IMR-90 (cell line): ENCODE measurements around the gene ASPA. TPM values are rescaled to one million over a fixed set of nuclear protein-coding genes. Genes with fewer than 3 reads are reported as not detected.

ENCODE experiments used
- ATAC-seq: fragments of 200-7000 bp; cut with Tn5 transposase; 2 replicates; pipeline ENCODE4 v1.9.1; 2020; ENCODE audit warnings: low read depth, mild to moderate bottlenecking, moderate library complexity
- BruUV-seq: library from RNA; stranded (reverse); fragments of 400-500 nt; replicated peaks from 2 replicates; lab custom pipeline; 2021; lab: Mats Ljungman, UMichigan
- CTCF ChIA-PET: fragments of 300-600 bp; formaldehyde crosslinking; extraction: SDS; loops from one replicate; lab custom pipeline; 2021; ENCODE audit warnings: antibody characterized with exemption; lab: Yijun Ruan, JAX
- POLR2A ChIA-PET: fragments of 300-600 bp; sonication (Branson Sonifier 250); formaldehyde crosslinking; loops from one replicate; lab custom pipeline; 2022; ENCODE audit warnings: antibody characterized with exemption; ENCODE audit not compliant: unreplicated experiment; lab: Charles Lee
- DNase-seq: peaks from one replicate; pipeline ENCODE4 v3.0.0; 2013
- H2AFZ ChIP-seq: replicated peaks from 2 replicates; pipeline ENCODE3; 2013; ENCODE audit warnings: low read length, mild to moderate bottlenecking; ENCODE audit not compliant: poor library complexity
- H2AK5ac ChIP-seq: 2 replicates; pipeline ENCODE4 v1.6.1; 2013; ENCODE audit warnings: low read depth, low read length, inconsistent platforms
- H2AK9ac ChIP-seq: replicated peaks from 2 replicates; pipeline ENCODE3; 2013; ENCODE audit warnings: mild to moderate bottlenecking, low read depth, low read length, moderate library complexity; ENCODE audit not compliant: poor library complexity
- H2BK120ac ChIP-seq: 2 replicates; pipeline ENCODE4 v1.6.1; 2013; ENCODE audit warnings: low read depth, low read length, inconsistent platforms
- H2BK15ac ChIP-seq: 3 replicates; pipeline ENCODE4 v1.6.1; 2013; ENCODE audit warnings: low read depth, low read length, inconsistent platforms
- H2BK20ac ChIP-seq: 2 replicates; pipeline ENCODE4 v1.6.1; 2013; ENCODE audit warnings: low read depth, mild to moderate bottlenecking, inconsistent platforms, low read length, moderate library complexity
- H2BK5ac ChIP-seq: 2 replicates; pipeline ENCODE4 v1.6.1; 2013; ENCODE audit warnings: mild to moderate bottlenecking, low read depth, low read length, inconsistent platforms; ENCODE audit not compliant: poor library complexity, severe bottlenecking
- H3K14ac ChIP-seq: replicated peaks from 2 replicates; pipeline ENCODE4 v1.6.1; 2013; ENCODE audit warnings: low read depth, low read length, inconsistent platforms
- H3K18ac ChIP-seq: 2 replicates; pipeline ENCODE4 v1.6.1; 2013; ENCODE audit warnings: low read depth, low read length, control low read depth
- H3K23ac ChIP-seq: 2 replicates; pipeline ENCODE4 v1.6.1; 2013; ENCODE audit warnings: low read depth, low read length, inconsistent platforms
- H3K27ac ChIP-seq: 2 replicates; pipeline ENCODE4 v1.5.1; 2013; ENCODE audit warnings: mild to moderate bottlenecking, control low read depth, low read length; ENCODE audit not compliant: insufficient read depth
- H3K27me3 ChIP-seq: 2 replicates; pipeline ENCODE4 v1.6.1; 2013; ENCODE audit warnings: low read length; ENCODE audit not compliant: control insufficient read depth, insufficient read depth
- H3K36me3 ChIP-seq: 2 replicates; pipeline ENCODE4 v1.6.1; 2013; ENCODE audit warnings: low read length, mixed read lengths; ENCODE audit not compliant: control insufficient read depth, insufficient read depth
- H3K4ac ChIP-seq: 2 replicates; pipeline ENCODE4 v1.6.1; 2013; ENCODE audit warnings: low read depth, low read length, inconsistent platforms
- H3K4me1 ChIP-seq: 2 replicates; pipeline ENCODE4 v1.6.1; 2013; ENCODE audit warnings: low read length, mixed read lengths; ENCODE audit not compliant: control insufficient read depth, insufficient read depth
- H3K4me2 ChIP-seq: 2 replicates; pipeline ENCODE4 v1.6.1; 2013; ENCODE audit warnings: low read depth, mild to moderate bottlenecking, control low read depth, low read length, moderate library complexity
- H3K4me3 ChIP-seq: 2 replicates; pipeline ENCODE4 v1.5.1; 2013; ENCODE audit warnings: low read depth, mild to moderate bottlenecking, control low read depth, low read length, moderate library complexity; ENCODE audit not compliant: insufficient read depth
- H3K56ac ChIP-seq: 2 replicates; pipeline ENCODE4 v1.6.1; 2013; ENCODE audit warnings: low read length, inconsistent platforms; ENCODE audit not compliant: insufficient read depth; ENCODE audit errors: extremely low read depth
- H3K79me1 ChIP-seq, 2 experiments: 2 replicates each; pipeline ENCODE4 v1.6.1; 2013; ENCODE audit warnings: low read length in 2 of 2, inconsistent platforms in 1 of 2, low read depth in 1 of 2
- H3K9ac ChIP-seq: 2 replicates; pipeline ENCODE4 v1.6.1; 2013; ENCODE audit warnings: low read depth, low read length, control low read depth
- H3K9me1 ChIP-seq: 2 replicates; pipeline ENCODE4 v1.6.1; 2013; ENCODE audit warnings: low read length, inconsistent platforms; ENCODE audit not compliant: insufficient read depth
- H3K9me3 ChIP-seq: 2 replicates; pipeline ENCODE4 v1.6.1; 2013; ENCODE audit warnings: low read length; ENCODE audit not compliant: control insufficient read depth, insufficient read depth
- H4K20me1 ChIP-seq: 2 replicates; pipeline ENCODE4 v1.6.1; 2013; ENCODE audit warnings: low read length, inconsistent platforms; ENCODE audit not compliant: insufficient read depth
- H4K5ac ChIP-seq: 2 replicates; pipeline ENCODE4 v1.6.1; 2013; ENCODE audit warnings: mild to moderate bottlenecking, low read depth, low read length, control low read depth
- H4K8ac ChIP-seq, 2 experiments: 2 replicates each; pipeline ENCODE4 v1.6.1; 2013; ENCODE audit warnings: low read depth in 2 of 2, low read length in 2 of 2, control low read depth in 1 of 2, inconsistent platforms in 1 of 2
- H4K91ac ChIP-seq: 2 replicates; pipeline ENCODE4 v1.6.1; 2013; ENCODE audit warnings: low read depth, low read length, inconsistent platforms; ENCODE audit not compliant: insufficient read depth
- FOS ChIP-seq: fragments of 150-350 bp; IDR thresholded peaks from 2 replicates; pipeline ENCODE4 v1.6.1; 2016; ENCODE audit warnings: low read depth, low read length
- MAZ ChIP-seq: IDR thresholded peaks from 2 replicates; pipeline ENCODE4 v1.6.1; 2012; ENCODE audit warnings: low read depth, mild to moderate bottlenecking, low read length, improper control_type of control experiment, moderate library complexity, borderline replicate concordance
- POLR2A ChIP-seq: IDR thresholded peaks from 2 replicates; pipeline ENCODE4 v1.6.1; 2012; ENCODE audit warnings: mild to moderate bottlenecking, low read depth, low read length
- RAD21 ChIP-seq: IDR thresholded peaks from 2 replicates; pipeline ENCODE4 v1.6.1; 2012; ENCODE audit warnings: low read length, improper control_type of control experiment
- RCOR1 ChIP-seq: IDR thresholded peaks from 2 replicates; pipeline ENCODE4 v1.6.1; 2012; ENCODE audit warnings: mild to moderate bottlenecking, low read length, improper control_type of control experiment; ENCODE audit not compliant: insufficient replicate concordance
- WGBS, 2 experiments: methylation state at CpG; one replicate each; pipeline versions ENCODE4 v1.1.5 to v1.1.7; 2013; ENCODE audit warnings: missing lambda C conversion rate in 2 of 2; ENCODE audit not compliant: insufficient read length in 1 of 2; ENCODE audit errors: extremely low coverage in 2 of 2; 5-methylcytosine and 5-hydroxymethylcytosine counted together
- dilution Hi-C: fragments of 300-500 bp; cut with HindIII; formaldehyde crosslinking; loops from one replicate; pipeline ENCODE4 v1.14.3; 2018; ENCODE audit warnings: low sequenced_read_pairs; ENCODE audit not compliant: unreplicated experiment
- in situ Hi-C: fragments of 300-500 bp; cut with MboI; formaldehyde crosslinking; loops from 3 replicates; pipeline ENCODE4 v1.14.3; 2019; ENCODE audit warnings: low sequenced_read_pairs, inconsistent platforms, mixed read lengths
- intact Hi-C: fragments of 100-400 bp; cut with micrococcal nuclease; formaldehyde crosslinking; loops from 2 replicates; pipeline ENCODE4 v1.10.0; 2022
- polyA plus RNA-seq, 3 experiments: library from polyadenylated mRNA; depleted of rRNA; stranded (reverse); fragments of >200 nt; gene quantifications; 2 replicates each; pipeline ENCODE4 v1.2.3, GENCODE V29; 2012; ENCODE audit warnings: low replicate concordance in 1 of 3
- total RNA-seq: library from RNA; depleted of rRNA; stranded (reverse); fragments of >200 nt; gene quantifications from 2 replicates; pipeline ENCODE4 v1.2.3, GENCODE V29; 2012; rRNA removed
- TF ChIP-seq, protein P1 (sequence below): fragments of 150-350 bp; IDR thresholded peaks from 2 replicates; pipeline ENCODE4 v1.6.1; 2017; ENCODE audit warnings: mild to moderate bottlenecking, antibody characterized with exemption, low read length, low read depth

ASPA gene
- total and polyA plus RNA-seq, 2 of the 4 experiments (the other 2 are of a cell fraction), result 0.02 TPM; not detected in 1

DNA sequence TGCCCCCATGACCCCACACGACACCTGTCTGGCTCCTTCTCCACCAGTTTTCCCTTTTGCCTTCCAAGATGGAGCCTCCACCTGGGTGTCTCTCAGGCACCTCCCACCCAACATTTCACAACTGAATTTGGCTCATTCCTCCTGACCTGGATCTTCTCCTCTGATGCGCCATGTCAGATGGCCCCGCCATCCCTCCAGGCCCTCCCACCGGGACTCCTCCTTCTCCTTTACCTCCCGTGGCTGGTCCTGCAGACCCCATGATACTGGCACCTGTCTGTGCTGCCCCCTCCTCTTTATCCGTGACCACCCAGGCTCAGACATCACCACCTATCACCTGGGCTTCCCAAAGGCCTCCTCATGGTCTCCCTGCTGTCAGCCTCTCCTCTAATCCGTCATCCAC, 77.1 kb downstream of the ASPA start:
- no TSS peak for BruUV-seq
- WGBS, 2 experiments, result 79% methylated on average over 6 of the region's 7 CpGs; no CpG with 5 or more reads in 1 of the 2 experiments

More for the DNA sequence above, 77.1 kb downstream of the ASPA start:
- H2AK9ac ChIP-seq, result no peak overlapping the region
- H2AFZ ChIP-seq, result no peak overlapping the region
- H3K23ac ChIP-seq, result no peak overlapping the region
- intact Hi-C loops, result no loop called here
- H3K4me3 ChIP-seq, result no peak overlapping the region
- no peaks in the 10 kb centered on the region for H3K4me1 ChIP-seq
- no peak for TF ChIP-seq MAZ
- no peak for TF ChIP-seq POLR2A
- no peak for TF ChIP-seq FOS
- TF ChIP-seq, protein P1, sequence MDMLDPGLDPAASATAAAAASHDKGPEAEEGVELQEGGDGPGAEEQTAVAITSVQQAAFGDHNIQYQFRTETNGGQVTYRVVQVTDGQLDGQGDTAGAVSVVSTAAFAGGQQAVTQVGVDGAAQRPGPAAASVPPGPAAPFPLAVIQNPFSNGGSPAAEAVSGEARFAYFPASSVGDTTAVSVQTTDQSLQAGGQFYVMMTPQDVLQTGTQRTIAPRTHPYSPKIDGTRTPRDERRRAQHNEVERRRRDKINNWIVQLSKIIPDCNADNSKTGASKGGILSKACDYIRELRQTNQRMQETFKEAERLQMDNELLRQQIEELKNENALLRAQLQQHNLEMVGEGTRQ, result no peak
- no peak for TF ChIP-seq RAD21
- TF ChIP-seq RCOR1, result no peak
- H2BK5ac ChIP-seq, result no peak overlapping the region
- no peak overlapping the region for H2BK20ac ChIP-seq
- no peak overlapping the region for H3K56ac ChIP-seq
- H3K79me1 ChIP-seq, result no peaks in the 10 kb centered on the region
- no peak overlapping the region for H2BK15ac ChIP-seq
- H4K91ac ChIP-seq, result no peak overlapping the region
- H3K4ac ChIP-seq, result no peak overlapping the region
- H2BK120ac ChIP-seq, result no peak overlapping the region
- no peak overlapping the region for H3K4me2 ChIP-seq
- DNase-seq (no peak), ATAC-seq (no peak)
- H3K9me3 ChIP-seq, result no peaks in the 10 kb centered on the region
- no peaks in the 10 kb centered on the region for H3K36me3 ChIP-seq
- in situ Hi-C loops, result no loop called here
- dilution Hi-C loops, result no loop called here
- no peaks in the 10 kb centered on the region for H3K9me1 ChIP-seq
- H4K20me1 ChIP-seq, result no peaks in the 10 kb centered on the region
- H3K27me3 ChIP-seq, result peaks cover 2% of the 10 kb centered on the region; the same call in 1 of the 2 replicates
- H2AK5ac ChIP-seq, result no peak overlapping the region
- H3K14ac ChIP-seq, result no peak overlapping the region
- H4K5ac ChIP-seq, result no peak overlapping the region
- H3K27ac ChIP-seq, result no peak overlapping the region
- no peak overlapping the region for H3K9ac ChIP-seq
- ChIA-PET POLR2A (no interaction called here), CTCF (no interaction called here)
- no peak overlapping the region for H4K8ac ChIP-seq
- H3K18ac ChIP-seq, result no peak overlapping the region

Other genes starting within 250 kb of the ASPA start
- gene OR3A1, start 177.6 kb upstream of the ASPA start, total RNA-seq, result not detected in 2 replicates
- gene OR3A1, start 177.6 kb upstream of the ASPA start, polyA plus RNA-seq (2012; rRNA removed), result not detected in 2 replicates
- gene OR3A2, start 89.7 kb upstream of the ASPA start, total RNA-seq, result not detected in 2 replicates
- not detected in 2 replicates for gene OR3A2, start 89.7 kb upstream of the ASPA start, polyA plus RNA-seq (2012; rRNA removed)
- gene OR1E1, start 77.6 kb upstream of the ASPA start, total RNA-seq, result not detected in 2 replicates
- not detected in 2 replicates for gene OR1E1, start 77.6 kb upstream of the ASPA start, polyA plus RNA-seq (2012; rRNA removed)
- gene OR3A3, start 64.6 kb upstream of the ASPA start, total RNA-seq, result not detected in 2 replicates
- not detected in 2 replicates for gene OR3A3, start 64.6 kb upstream of the ASPA start, polyA plus RNA-seq (2012; rRNA removed)
- not detected in 2 replicates for gene OR1E2, start 42.2 kb upstream of the ASPA start, total RNA-seq
- gene OR1E2, start 42.2 kb upstream of the ASPA start, polyA plus RNA-seq (2012; rRNA removed), result not detected in 2 replicates
- gene SPATA22, start 4.2 kb upstream of the ASPA start, total RNA-seq, result 0.18 and 0.28 TPM in 2 replicates
- 0.23 and 0.29 TPM in 2 replicates for gene SPATA22, start 4.2 kb upstream of the ASPA start, polyA plus RNA-seq (2012; rRNA removed)
- gene TRPV3, start 81.8 kb downstream of the ASPA start, total RNA-seq, result under 0.01 and 0.18 TPM in 2 replicates
- 0.10 and 0.26 TPM in 2 replicates for gene TRPV3, start 81.8 kb downstream of the ASPA start, polyA plus RNA-seq (2012; rRNA removed)
- gene TRPV1, start 133.4 kb downstream of the ASPA start, total RNA-seq, result 0.28 and 0.54 TPM in 2 replicates
- 1.5 and 1.9 TPM in 2 replicates for gene TRPV1, start 133.4 kb downstream of the ASPA start, polyA plus RNA-seq (2012; rRNA removed)
- 12.8 and 14.3 TPM in 2 replicates for gene SHPK, start 160.3 kb downstream of the ASPA start, total RNA-seq
- gene SHPK, start 160.3 kb downstream of the ASPA start, polyA plus RNA-seq (2012; rRNA removed), result 10.7 and 11.1 TPM in 2 replicates
- 4.7 and 6.9 TPM in 2 replicates for gene CTNS, start 160.8 kb downstream of the ASPA start, total RNA-seq
- 4.7 and 5.3 TPM in 2 replicates for gene CTNS, start 160.8 kb downstream of the ASPA start, polyA plus RNA-seq (2012; rRNA removed)
- gene TAX1BP3, start 192.6 kb downstream of the ASPA start, total RNA-seq, result 146 and 170 TPM in 2 replicates
- 176 and 196 TPM in 2 replicates for gene TAX1BP3, start 192.6 kb downstream of the ASPA start, polyA plus RNA-seq (2012; rRNA removed)
- gene EMC6, start 192.8 kb downstream of the ASPA start, total RNA-seq, result 10.8 and 10.9 TPM in 2 replicates
- gene EMC6, start 192.8 kb downstream of the ASPA start, polyA plus RNA-seq (2012; rRNA removed), result 80.5 and 84.4 TPM in 2 replicates
- gene P2RX5, start 220.2 kb downstream of the ASPA start, total RNA-seq, result 1.7 and 1.8 TPM in 2 replicates
- gene P2RX5, start 220.2 kb downstream of the ASPA start, polyA plus RNA-seq (2012; rRNA removed), result 3.5 and 3.7 TPM in 2 replicates
- 3.9 and 4.3 TPM in 2 replicates for gene HASPIN, start 247.9 kb downstream of the ASPA start, total RNA-seq
- gene HASPIN, start 247.9 kb downstream of the ASPA start, polyA plus RNA-seq (2012; rRNA removed), result 1.9 and 2.2 TPM in 2 replicates